Skin epidermis (tissue), 12 donors: ENCODE results near the gene ACER3.
"Not testable (repeated sequence)": the region's sequence is repeated elsewhere in the genome, so short reads cannot be mapped to it uniquely, and the experiment has no call there.

ENCODE experiments used
- H3K27ac ChIP-seq, 21 experiments: fragments of 200-600 bp; sonication (generic) in 11 of 21; one replicate each; pipeline ENCODE4 v1.5.0; 2020; ENCODE audit warnings: mild to moderate bottlenecking in 3 of 21, inconsistent platforms in 2 of 21, moderate library complexity in 2 of 21
- H3K4me3 ChIP-seq, 7 experiments: fragments of 200-600 bp; sonication (generic) in 2 of 7; one replicate each; pipeline ENCODE4 v1.5.0; 2020; ENCODE audit warnings: inconsistent platforms in 2 of 7, mild to moderate bottlenecking in 2 of 7, moderate library complexity in 1 of 7

ACER3 gene

DNA sequence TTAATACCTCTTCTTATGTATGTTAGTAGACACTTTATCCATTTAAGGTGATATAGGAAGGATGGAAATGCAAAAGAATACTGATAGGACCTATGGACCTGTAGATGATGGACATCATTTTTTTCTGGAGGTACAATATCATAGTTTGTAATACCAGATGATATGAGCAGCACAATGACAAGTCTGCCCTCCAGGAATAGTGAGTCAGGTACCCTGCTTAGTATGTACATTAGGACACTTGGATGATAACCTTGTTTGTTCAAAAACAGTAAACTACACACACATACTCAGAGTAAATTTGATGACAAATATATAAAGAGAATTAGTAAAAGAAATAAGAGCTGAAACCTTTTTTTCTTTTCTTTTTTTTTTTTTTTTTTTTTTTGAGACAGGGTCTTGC, 114.8 kb downstream of the ACER3 start:
- H3K4me3 ChIP-seq: no peak overlapping the region
- no peak overlapping the region for H3K27ac ChIP-seq

DNA sequence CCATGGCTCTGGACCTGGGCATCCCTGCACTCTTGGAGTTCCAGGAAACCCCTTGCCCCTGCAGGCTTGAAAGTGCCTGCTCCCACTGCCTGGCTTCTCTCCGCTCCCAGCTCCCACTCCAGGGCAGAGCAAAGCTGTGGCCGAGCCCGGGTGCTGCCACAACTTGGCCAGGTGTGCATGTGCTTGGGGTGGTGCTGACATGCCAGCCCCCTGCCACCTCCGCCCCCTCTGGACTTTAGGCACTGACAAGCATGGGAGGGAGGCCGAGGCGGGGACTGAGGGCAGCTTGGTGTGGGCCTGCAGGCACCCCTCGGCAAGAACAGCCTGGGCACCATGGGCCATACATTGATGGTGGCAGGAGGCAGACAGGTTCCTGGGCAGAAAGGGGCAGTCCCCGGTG, 117.1 kb downstream of the ACER3 start:
- no peak overlapping the region for H3K4me3 ChIP-seq

GRCh38 chr11:76978239-76978638, 117.5 kb downstream of the ACER3 start:
- H3K27ac ChIP-seq: no peak overlapping the region

More for the DNA sequence above, 117.1 kb downstream of the ACER3 start:
- no peak overlapping the region for H3K27ac ChIP-seq

DNA sequence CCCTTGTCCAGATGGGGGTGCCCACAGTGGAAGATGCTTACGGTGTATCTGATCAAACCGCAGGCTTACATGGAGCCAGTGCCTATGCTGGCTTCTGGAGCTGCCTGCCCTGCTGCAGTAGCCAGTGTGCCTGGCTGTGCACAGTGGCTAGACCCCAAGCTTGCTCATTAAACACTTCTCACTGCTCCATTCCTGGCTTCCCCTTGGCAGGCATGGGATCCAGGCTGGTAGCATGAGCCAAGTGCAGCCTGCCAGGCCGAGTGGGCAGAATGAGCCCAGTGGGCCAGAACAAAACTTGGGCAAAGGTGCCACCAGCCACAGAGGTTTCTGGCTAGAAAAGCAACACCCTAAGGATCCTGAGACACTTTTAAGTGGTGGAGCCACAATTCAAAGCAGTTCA, 118.1 kb downstream of the ACER3 start:
- H3K27ac ChIP-seq: no peak overlapping the region
- no peak overlapping the region for H3K4me3 ChIP-seq

More at GRCh38 chr11:76978239-76978638, 117.5 kb downstream of the ACER3 start:
- no peak overlapping the region for H3K4me3 ChIP-seq

- H3K27ac ChIP-seq: no peak overlapping the region
- H3K4me3 ChIP-seq: no peak overlapping the region
Observed at GRCh38 chr11:76980196-76980595, 119.5 kb downstream of the ACER3 start.

DNA sequence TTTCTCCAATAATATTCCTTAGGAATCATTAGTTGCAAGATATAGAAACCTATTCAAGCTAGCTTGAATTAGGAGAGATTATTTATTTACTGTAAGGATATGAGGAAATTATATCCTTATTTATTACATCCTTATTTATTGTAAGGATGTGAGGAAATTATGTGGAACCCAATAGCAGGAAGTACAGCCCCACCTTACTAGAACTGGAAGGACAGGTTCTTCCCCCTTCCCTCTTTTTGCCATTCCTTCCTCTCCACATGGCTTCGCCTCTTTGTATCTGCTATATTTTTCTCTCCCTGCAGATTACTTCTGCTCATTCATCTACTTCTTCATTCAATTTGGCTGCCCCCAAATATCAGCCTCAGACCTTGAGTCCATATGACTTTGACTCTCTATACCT, 124.0 kb downstream of the ACER3 start:
- Histone ChIP-seq H3K4me3 (no peak overlapping the region), H3K27ac (no peak overlapping the region)

DNA sequence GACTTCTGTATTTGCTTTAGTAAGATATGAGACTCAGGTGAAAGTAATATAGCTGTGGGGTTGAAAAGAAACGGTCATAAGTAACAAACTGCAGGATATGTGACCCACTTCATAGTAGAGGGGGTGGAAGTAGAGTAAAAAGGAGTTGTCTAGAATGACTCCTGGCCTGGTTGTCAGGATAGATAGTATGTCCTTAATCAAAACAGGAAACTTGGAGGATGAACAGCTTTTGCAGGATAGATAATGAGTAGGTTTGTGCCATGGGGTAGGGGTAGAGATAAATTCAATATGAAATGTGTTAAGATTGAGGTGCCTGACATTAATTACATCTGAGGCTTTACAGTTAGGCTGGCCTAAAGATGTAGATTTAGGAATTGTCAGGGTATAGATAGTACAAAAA, 126.5 kb downstream of the ACER3 start:
- Histone ChIP-seq H3K27ac (no peak overlapping the region), H3K4me3 (no peak overlapping the region)

DNA sequence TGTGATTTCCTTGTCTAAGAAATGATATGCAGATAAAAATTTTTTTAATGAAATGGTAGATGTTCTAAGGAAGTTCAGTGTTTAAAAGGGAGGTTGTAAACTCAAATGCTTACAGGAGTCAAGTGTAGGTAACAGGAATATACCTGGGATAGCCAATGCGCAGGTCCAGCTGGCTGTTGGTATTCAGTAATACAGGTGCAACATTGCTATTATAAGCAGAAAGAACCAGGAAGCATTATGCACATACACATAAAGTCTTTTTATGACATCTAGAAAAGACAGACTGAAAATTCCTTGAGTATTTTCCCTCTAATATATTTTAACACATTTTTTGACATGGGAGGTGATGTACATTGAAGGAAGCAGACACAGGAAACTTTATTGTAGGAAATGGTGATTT, 129.9 kb downstream of the ACER3 start:
- no peak overlapping the region for H3K4me3 ChIP-seq

GRCh38 chr11:76995081-76995576, 134.4 kb downstream of the ACER3 start:
- Histone ChIP-seq H3K4me3 (no peak overlapping the region), H3K27ac (no peak overlapping the region)

More for the DNA sequence above, 129.9 kb downstream of the ACER3 start:
- H3K27ac ChIP-seq: no peak overlapping the region

GRCh38 chr11:76997512-76997911, 136.8 kb downstream of the ACER3 start:
- no peak overlapping the region for H3K4me3 ChIP-seq
- H3K27ac ChIP-seq: no peak overlapping the region

DNA sequence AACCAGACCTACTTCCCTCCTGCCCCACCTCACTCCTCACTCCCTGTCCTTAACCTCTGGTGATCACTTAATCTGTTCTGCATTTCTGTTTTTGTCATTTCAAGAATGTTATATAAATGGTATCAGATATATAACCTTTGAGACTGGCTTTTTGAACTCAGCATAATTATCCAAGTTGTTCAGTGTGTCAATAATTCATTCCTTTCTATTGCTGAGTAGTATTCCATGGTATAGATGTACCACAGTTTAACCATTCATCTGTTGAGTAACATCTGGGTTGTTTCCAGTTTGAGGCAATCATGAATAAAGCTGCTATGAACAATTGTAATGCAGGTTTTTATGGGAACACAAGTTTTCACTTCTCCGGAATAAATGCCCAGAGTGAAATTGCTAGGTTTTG, 138.9 kb downstream of the ACER3 start:
- H3K4me3 ChIP-seq: no peak overlapping the region
- no peak overlapping the region for H3K27ac ChIP-seq

GRCh38 chr11:77001613-77002012, 140.9 kb downstream of the ACER3 start:
- no peak overlapping the region for H3K27ac ChIP-seq
- no peak overlapping the region for H3K4me3 ChIP-seq

DNA sequence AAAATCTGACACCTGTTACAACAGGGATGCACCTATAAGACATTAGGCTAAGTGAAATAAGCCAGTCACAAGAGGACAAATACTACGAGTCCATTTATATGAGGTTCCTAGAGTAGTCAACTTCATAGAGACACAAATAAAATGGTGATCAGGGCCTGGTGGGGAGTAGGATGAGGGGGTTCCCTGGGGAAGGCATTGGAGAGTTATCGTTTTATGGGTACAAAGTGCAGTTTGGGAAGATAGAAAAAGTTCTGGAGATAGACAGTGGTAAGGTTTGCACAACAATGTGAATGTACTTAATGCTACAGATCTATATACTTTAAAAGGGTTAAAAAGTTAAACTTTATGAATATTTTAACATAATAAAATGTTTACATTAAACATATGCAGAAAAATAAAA, 142.1 kb downstream of the ACER3 start:
- no peak overlapping the region for H3K4me3 ChIP-seq

DNA sequence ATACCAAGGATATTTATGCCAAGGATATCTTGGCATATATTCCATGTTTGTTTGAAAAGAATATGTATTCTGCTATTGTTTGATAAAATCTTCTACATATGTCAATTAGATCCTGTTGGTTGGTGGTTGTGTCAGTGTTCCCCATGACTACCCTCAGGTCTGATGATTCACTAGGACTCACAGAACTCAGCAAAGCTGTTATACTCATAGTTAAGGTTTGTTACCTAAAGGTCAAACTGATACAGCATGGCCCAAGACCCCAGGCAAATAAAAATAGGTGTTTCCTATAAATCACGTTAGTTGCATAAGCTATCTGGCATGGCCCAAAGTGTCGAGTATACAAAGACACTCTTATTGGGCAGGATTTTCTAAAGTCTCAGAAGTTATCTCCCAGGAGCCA, 143.2 kb downstream of the ACER3 start:
- H3K27ac ChIP-seq: no peak overlapping the region
- H3K4me3 ChIP-seq: no peak overlapping the region

More for the DNA sequence above, 142.1 kb downstream of the ACER3 start:
- H3K27ac ChIP-seq: no peak overlapping the region

DNA sequence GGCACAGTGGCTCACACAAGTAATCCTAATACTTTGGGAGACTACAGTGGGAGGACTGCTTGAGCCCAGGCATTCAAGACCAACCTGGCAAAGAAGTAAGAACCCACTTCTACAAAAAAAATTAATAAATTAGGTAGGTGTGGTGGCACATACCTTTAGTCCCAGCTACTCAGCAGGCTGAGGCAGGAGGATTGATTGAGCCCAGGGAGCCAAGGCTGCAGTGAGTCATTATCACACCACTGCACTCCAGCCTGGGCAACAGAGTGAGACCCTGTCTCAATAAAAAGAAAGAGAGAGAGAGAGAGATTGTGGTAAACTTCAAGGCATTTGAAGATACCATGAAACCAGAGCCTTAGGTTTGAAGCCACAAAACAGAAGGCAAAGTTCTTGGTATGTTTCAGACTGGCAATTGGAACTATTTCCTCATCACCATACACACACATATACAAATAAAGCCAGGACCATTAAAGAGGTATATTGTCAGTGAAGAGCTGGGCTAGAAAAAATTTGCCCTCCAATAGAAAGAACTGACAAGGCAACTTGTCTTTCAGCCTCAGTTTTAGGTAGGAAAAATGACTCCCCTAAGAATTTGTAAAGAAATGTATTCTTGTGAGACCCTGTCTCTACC, 148.9 kb downstream of the ACER3 start:
- H3K4me3 ChIP-seq: no peak overlapping the region
- H3K27ac ChIP-seq: no peak overlapping the region

DNA sequence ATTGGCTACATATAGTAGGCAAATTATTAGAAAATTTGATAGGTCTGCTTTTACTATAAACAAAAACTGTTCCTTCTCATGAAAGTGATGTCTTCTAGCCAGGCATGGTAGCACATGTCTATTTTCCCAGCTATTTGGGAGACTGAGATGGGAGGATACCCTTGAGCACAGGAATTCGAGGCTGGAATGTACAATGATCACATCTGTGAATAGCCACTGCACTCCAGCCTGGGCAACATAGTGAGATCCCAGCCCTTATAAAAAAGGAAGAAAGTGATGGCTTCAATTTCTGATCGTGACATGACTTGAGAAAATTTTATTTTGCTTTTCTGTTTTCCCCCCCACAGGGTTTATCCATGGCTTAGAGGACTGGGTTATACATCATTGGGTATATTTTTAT, 154.0 kb downstream of the ACER3 start:
- H3K4me3 ChIP-seq: no peak overlapping the region
- no peak overlapping the region for H3K27ac ChIP-seq

DNA sequence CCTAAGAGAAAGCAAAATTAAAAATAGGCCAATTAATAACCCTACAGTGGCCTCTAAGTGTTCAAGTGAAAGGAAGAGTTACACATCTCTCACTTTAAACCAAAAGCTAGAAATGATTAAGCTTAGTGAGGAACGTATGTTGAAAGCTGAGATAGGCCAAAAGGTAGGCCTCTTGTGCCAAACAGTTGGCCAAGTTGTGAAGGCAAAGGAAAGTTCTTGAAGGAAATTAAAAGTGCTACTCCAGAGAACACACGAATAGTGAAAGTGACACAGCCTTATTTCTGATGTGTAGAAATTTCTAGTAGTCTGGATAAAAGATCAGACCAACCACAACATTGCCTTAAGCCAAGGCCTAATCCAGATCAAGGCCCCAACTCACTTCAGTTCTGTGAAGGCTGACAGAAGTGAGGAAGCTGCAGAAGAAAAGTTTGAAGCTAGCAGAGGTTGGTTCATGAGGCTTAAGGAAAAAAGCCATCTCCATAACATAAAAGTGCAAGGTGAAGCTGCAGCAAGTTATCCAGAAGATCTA, 157.7 kb downstream of the ACER3 start:
- H3K27ac ChIP-seq, H3K4me3 ChIP-seq: not testable (repeated sequence)

DNA sequence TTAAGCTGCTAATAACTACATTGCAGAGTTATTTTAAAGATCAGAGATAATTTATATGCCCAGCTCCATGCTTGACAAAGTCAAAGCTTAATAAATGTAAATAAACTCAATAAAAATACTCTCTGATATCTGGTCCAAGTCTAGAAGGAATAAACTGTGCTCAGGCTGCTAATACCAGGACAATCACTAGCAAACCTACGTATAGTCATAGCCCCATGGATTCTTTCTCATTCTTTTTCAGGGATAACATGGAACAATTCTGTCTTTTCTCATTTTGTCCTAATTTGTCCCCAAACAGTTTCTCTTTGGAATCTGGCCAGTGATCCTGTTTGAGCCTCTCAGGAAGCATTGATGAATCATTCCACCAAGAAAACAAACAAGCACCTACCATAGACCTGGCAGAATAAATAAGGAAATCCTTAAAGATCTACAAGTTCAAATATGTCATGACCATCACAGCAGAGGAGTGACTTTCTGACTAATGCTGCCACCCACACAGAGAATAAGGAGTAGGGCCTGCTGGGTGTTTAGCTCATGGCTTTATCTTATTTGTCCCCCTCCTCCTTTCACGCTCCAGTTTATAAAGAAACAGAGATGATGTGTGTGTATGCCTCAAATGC, 159.4 kb downstream of the ACER3 start:
- H3K27ac ChIP-seq: no peak overlapping the region

DNA sequence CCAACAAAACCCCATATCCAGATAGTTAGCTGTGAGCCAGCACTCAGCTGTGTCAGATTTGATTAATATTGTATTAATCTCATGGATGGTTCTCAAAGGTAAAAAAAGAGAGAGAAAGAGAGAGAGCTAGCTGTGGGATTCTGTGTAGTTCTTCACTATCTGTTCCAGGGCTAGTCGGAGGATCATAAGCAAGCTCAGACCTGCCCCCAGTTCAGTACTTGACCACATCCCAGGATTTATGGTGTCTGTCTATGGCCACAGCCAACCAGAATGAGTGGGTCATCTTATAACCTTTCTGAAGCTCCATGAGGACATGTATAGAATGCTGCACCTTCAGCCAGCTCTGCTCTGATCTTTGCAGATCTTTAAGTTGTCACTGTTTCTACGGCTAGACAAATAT, 160.0 kb downstream of the ACER3 start:
- Histone ChIP-seq H3K27ac (no peak overlapping the region), H3K4me3 (no peak overlapping the region)

More for the DNA sequence above, 159.4 kb downstream of the ACER3 start:
- H3K4me3 ChIP-seq: no peak overlapping the region

GRCh38 chr11:77024745-77025144, 164.0 kb downstream of the ACER3 start:
- H3K27ac ChIP-seq: no peak overlapping the region
- no peak overlapping the region for H3K4me3 ChIP-seq

DNA sequence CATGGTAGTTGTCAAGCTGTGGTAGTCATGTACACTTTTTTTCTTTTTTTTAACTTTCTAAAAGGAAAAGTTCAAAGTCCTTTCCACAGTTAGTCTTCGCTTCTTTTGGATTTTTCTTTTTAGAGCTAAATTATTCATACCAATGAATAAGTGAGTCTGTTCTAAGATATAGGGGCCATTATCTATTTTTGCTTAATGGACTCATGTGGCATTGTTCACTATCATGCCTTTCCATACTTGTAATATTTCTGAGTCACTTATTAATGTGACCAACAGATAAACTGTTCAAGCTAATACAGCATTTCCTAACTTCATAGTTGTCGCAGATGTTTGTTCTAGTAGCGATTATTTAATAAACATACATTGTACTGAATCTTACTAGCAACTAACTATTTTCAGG, 165.5 kb downstream of the ACER3 start:
- H3K4me3 ChIP-seq: no peak overlapping the region
- no peak overlapping the region for H3K27ac ChIP-seq
